NCI-H2107 (cell line): ENCODE results near the gene NRAP.

ENCODE experiments used
- DNase-seq: peaks from one replicate; lab custom pipeline; 2025; lab: John Stamatoyannopoulos, UW

The NRAP gene

DNA sequence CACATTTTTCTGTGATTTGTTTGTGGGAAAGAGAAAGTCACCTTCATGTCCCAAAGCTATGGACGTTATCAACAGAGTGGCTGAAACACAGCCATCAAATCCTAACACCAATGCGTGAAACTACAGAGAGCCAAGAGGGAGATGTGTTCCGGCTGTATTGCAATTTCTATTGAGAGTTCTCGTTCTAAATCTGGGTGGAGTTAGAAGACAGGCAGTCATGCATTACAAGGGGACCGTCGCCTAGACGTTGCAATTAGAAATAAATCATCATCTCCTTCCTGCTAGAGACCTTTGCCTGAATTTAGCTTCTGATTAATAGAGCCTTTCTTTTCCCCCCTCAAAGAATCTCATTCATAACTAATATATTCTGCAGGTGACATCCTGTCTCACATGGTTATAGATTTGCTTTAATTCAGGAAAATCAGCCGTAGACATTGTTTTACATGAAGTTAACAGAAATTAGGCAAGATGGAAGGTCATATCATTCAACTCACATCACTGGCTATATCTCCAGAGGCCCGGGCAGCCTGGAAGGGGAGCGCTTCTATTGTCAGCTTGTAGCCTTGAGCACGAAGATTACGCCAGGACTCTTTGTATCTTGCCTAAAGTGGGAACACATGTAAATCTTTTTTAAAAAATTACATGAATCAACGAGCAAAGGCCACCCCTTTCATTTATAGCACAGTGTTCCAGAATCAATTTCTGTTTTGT is 58.4 kb downstream of the NRAP start:
- no peak for DNase-seq

DNA sequence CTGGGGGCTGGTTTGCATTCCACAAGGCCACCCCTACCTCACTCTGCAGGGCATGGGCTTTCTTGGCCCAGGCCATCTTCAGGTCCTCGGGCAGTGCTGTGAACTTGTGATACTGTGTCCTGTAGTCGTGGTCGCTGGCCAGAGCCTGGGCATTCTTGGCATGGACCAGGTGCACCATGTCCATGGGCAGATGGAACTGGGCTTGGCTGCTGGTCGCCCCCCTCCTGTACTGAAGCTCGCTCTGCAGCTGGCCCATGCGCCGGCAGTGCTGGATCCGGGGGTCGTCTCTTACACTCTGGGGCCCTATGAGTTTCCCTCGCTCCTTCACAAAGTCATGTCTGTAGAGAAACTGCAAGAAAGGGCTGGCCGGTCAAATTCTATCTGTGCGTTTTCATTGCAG is 59.3 kb downstream of the NRAP start:
- DNase-seq, result no peak

DNA sequence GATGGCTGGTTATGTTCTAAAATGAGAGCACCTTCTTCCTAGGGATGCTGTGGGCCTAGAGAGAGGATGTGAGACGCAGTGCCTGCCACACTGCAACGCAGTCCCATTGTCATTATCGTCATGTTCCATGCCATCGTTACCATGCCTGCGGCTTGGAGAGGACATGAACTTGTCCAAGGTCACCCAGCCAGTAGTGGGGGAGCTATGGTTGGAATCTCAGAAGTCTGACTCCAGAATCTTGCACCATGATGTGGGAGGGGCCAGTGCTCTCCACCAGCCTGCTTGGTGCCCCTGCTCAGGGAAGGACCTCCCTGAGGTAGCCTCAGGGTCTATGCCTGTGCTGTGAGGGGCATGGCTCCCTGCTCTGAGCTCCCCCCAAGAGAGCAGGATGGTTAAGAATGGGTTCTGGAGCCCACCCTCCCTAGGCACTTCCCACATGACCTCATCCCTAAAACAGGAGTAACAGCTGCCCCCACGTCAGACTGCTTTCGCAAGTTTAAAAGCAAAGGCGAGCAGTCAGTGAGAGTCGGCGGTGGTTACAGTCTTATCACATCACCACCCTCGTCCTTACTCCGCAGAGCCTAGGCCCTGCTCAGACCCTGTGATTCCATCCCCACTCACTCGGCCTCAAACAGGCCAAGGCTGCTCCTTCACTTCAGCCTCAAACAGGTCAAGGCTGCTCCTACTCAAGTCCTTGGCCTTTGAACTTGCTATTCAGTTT is 60.6 kb downstream of the NRAP start:
- DNase-seq, result no peak

DNA sequence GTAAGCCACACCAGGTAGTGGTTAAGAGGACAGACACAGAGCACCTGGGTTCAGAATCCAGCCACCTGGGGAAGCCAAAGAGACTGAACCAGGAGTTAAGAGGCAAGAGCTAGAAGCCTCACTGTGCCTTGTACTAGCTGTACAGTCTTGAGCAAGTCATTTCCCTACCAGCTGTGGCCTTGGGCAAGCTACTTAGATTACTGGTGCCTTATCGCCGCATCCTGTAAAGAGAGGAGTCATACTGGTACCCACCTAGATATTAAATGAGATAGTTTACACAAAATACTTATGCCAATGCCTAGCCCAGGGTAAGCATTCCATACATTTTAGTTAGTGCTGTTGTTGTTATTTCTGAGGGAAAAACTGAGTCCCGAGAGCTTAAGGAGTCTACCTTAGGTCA is 63.3 kb downstream of the NRAP start:
- DNase-seq, result no peak

DNA sequence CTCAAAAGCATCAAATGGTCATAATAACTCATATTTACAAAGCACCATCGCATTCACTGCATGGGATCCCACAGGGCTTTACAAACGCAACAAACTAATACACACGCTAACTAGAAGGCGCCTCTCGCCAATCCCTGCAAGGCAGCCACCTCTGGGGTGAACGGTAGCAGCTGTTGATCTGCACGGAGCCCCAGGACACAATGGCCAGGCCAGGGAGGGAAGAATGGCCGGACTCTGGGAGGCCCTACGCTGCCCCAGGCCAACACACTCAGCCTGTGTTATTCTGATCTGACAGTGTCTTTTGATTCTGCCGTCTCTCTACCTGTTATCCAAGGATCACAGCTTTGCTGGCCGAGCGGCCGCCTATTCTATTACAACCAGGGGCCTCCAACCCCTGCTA is 69.2 kb downstream of the NRAP start:
- DNase-seq, result no peak

DNA sequence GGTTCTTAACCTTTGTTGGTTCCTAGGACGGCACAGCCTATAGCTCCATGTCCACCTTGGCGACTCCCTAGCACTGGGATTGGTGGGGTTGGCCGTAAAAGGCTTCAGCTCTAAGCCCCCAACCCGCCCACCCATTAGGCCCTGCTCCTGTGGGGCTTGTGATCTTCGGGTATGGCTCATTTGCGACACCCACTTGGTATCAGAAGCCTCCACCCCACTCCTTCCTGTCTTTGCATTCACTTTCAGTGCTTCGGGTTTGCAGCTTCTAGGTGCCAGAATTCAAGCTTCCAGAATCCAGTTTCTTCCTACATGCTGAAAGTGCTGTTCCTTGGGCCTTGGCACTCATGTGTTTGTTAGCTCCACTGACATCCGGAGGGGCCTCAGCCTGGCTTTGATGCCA is 71.5 kb downstream of the NRAP start:
- DNase-seq, result no peak

DNA sequence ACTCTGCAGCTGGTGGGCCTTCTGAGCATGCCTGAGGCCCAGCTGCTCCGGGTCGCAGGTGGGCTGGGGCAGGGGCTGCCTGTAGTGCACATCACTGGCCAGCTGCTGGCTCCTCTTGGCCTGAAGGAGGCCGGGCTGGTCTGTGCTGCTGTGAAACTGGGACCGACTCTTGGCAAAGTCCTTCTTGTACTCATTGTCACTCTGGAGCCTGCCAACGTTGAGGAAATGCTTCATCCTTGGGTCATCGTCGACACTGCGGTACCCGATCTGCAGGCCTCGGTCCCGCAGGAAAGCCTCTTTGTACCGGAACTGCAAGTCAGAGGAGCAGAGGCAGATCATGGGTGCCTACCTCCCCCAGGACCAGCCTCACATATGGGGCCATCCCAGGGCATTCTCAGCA is 73.3 kb downstream of the NRAP start:
- no peak for DNase-seq

DNA sequence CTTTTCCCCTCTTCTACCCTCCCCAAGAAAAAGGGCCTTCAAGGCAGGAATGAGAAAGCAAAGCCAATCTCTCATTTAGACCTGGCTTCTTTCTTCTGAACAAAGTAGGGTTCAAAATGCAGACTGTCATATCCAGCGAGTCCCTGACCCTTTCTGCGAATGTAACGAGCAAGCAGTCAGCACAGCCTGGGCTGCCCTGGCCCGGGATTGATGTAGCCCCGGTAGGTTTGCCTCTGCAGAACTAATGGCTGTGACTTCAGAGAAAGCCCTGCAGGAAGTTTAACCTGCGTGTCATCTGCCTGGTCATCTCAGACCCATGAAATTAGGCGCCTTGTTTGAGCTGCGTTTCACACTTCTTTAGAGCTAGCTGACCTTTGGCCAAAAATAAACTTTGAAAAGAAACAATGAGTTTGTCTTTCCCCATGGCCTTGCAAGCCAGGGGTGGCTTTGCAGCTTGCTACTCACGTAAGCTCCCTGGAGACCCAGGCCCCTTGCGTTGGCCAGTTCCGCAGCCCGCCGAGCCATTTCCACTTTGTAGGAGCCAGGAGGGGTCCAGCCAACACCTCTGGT is 74.6 kb downstream of the NRAP start:
- no peak for DNase-seq

DNA sequence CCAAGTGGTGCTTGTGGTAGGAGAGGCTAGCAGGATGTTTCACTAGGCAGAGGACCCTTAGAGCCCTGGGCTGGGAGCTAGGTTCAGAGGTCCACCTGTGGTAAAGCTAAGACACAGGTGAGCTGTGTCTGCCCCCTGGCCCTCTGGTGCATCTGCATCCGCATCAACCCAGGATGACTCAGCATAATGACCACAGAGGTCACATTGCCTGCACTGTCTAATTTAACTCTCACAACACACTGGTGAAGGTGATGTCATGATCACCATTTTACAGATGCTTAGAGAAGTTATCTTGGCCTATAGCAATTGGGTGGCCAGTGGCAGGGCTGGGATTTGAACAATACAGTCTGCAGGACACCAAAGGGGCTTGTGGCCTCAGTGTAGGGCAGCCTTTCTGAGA is 77.9 kb downstream of the NRAP start:
- DNase-seq, result no peak

DNA sequence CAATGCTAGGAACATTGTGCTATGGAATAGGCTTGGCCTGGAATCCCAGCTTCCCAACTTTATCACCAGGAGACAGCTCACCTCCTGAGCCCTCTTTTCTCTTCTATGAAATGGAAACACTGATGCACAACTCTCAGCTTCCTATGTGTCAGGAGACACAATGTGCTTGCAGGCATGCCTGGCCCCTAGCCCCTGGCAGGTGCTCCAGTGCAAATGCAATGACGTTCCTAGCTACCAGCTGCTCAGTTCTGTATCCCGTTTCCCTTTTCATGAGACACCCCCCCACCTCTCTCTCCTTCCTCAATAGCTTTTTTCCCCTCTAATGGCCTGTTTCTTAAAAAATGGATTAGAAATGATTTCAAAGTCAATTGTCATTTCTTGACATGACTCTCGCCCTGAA is 80.3 kb downstream of the NRAP start:
- no peak for DNase-seq

DNA sequence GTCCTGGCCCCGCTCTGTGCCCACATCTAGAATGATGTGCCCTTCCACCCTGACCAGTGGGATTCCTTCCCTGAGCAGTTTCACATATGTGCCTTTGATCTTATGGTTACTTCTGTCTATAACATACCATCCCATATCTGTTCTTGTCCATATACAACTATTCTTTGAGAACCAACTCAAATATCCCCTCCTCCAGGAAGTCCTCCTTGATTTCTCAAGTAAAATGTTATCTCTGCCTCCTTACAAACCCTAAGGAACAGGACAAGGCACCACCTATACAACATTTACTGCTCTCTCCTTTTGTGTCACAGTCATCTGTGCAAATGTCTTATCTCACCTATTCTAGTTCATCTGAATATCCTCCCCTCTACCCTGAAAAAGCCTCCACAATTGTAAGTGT is 82.7 kb downstream of the NRAP start:
- DNase-seq, result no peak

DNA sequence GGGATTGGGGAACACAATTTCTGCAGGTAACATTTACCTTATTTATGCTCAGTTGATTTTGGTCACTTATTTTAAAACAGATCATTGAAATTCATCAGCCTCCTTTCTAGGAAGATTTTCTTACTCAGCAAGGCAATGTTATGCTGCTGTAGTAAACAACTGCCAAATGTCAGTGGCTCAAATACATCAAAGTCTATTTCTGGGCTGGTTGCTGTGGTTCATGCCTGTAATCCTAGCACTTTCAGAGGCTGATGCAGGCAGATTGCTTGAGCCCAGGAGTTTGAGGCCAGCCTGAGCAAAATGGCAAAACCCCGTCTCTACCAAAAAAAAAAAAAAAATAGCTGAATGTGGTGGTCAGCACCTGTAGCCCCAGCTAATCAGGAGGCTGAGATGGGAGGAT is 85.1 kb downstream of the NRAP start:
- no peak for DNase-seq

DNA sequence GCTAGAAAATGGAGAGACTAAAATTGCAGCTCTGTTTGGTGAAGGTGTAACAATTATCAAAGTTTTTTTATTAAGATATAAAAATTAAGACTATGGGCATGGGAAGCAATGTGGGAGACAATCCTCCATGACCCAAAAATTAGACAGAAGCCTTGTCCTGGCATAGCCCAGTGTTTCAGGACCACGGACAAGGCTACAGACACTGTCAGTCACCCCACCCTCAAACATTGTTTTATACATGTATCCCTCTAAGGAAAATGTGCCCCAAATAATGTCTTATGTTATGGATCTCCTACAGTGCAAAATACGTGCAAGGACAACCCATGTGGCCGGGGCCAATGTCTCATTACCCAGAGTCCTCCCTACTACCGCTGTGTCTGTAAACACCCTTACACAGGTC is 87.0 kb downstream of the NRAP start:
- no peak for DNase-seq

DNA sequence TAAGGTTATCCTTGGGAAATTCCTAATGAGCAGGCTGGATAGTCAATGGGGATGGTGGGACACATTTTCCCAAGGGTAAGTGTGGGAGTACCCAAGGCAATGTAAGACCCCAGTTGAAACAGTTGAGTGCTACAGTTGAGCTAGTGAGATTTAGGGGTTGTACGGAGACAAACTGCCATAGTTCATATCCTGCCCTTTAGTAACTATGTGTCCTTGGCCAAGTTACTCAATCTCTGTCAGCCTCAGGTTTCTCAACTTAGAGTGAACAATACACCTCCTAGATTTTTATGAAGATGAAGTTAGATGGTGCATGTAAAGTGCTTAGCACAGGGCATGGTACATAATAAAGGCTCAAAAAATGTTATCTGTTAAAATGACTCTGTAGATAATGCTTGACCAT is 90.5 kb downstream of the NRAP start:
- no peak for DNase-seq

DNA sequence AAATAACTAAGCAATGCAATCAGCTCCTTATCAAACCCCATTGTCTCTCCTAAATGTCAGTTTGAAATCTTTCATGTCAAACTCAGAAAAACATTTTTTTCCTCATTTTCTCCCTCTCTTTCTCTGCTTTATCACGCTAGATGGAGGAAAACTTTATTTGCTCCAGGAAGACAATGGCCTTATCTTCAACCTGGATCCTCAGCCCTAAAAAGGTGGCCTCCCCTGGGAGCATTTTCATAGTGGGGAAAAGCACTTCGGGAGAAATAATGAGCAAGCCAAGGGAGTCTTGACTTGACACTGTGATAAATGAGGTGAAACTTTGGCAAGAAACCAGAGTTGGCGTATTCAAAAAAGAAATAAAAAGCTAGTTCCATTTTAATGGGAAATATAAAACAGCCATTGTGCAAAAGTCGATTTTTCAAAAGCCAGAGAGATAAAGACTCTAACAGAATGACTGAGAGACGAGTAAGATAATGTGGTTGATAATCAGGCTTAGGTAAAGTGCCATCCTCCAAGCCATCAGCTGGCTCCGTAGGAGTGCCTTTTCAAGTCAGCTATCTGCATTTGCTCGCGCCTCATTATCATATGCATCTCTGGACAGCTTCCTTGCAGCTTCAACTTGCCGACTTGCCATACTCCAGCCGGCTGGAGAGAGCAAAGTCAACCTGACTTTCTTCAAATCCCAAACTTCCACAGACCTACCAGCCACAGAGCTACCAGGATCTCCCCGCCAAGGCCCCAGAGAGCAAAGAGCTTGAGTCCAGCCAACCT is 91.1 kb downstream of the NRAP start:
- DNase-seq, result no peak

DNA sequence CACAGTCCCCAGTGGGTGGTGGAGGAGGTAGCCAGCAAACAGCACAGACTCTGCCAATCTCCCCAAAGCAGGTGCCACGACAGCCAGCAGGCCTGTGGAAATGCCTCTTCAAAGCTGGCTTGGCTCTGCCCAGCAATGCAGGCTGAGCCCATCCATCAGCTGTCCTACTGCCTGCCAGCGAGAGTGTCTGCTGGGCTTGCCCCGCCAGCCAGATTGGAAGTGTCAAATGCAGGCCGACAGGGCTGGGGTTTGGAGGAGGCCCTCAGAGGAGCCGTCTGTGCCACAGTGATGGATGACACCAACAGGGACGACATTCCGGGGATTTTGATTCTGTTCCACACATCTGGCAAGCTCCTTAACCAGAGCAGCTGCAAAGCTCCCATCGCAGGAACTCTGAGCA is 94.3 kb downstream of the NRAP start:
- no peak for DNase-seq

DNA sequence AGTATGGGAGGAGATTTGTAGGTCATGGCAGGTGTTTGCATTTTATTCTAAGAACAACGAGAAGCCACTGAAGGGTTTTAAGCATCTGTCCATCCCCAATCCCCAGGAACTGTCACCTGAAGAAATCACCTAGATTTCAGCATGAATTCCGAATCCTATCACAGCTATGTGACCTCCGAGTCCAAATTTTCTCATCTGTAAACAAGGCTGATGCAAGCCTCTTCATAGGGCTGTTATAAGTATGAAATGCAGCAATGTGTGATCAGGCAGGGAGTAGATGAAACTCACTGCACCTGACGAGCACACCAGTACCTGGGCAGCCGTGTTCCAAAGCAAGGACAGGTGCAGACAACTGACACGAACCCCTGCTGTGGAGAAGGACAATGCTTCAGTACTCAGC is 97.0 kb downstream of the NRAP start:
- no peak for DNase-seq

DNA sequence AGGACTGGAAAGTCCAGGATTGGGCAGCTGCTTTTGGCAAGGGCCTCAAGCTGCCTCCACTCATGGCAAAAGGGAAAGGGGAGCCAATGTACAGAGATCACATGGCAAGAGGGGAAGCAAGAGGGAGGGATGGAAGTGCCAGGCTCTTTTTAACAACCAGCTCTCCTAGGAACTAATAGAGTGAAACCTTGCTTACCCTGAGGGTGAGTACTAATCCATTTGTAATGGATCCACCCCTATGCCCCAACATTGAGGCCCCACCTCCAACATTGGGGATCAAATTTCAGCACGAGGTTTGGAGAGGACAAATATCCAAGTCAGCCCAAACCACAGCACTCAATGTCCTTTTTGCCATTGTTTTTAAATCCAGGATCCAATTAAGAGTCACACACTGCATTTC is 98.5 kb downstream of the NRAP start:
- DNase-seq, result no peak

DNA sequence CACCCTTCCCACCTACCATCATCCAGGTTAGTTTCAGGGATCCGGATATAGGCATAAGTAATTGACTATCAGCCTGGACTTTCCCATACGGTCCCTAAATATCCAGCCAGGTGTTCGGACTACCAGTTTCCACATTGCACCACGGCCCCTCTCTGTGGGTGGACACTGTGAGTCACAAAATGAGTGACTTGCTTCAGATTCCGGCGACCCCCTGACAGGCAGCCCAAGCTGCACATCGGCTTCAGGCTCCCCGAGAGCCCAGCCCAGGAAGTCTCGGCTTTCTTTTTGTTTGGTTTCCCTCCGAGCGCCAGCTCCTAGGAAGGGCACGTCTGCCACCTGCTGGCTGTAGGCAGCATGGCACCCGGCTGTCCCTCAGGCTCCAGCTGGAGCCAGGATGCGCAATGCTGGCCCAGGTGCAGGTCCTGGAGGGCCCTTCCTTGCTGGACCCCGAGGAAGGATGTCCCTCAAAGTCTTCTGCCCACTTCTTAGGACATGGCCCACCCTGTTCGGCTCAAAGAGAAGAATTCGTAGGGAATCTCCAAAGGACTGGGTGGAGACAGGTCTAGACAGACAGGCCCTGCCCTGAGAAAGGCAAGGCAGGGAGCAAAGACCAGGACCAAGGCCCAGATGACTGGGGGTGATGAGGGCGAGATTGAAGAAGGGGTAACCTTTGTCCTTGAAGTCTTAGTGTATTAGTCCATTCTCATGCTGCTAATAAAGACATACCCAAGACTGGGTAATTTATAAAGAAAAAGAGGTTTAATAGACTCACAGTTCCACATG is 100.3 kb downstream of the NRAP start:
- peak; percentile 39 for DNase-seq

DNA sequence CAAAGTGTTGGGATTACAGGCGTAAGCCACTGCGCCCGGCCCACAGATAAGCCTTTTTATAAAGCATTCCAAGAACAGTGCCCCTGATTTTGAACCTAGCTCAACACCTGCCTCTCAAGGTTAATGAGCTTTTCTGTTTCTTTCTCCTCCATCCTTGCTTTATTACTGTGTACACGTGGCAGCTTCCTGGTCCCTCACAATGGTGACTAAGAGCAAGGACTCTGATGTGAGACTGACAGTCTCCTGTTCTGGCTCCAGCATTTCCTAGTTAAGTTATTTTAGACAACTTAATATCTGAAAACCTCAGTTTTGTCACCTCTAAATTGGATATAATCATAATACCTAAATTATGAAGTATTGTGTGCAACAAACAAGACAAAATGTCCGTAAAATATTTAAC is 101.1 kb downstream of the NRAP start:
- DNase-seq, result no peak

DNA sequence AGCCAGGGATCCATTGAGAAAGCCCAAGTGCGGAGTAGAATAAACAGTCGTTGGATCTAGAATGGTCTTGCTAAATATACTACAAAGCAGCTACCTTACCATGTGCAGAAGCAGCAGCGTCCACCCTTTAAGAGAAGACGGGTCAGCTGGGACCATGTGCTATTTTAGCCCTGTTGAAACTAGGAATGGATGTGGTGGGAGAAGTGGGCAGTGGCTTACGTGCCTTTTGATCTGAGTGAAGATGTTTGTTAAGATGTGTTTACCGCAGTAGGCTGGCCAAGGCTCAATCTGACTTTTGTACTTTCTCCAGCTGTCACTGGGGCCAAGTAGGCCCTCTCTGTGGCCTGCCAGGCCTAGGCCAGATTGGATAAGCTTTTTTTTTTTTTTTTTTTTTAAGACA is 101.8 kb downstream of the NRAP start:
- DNase-seq, result no peak

DNA sequence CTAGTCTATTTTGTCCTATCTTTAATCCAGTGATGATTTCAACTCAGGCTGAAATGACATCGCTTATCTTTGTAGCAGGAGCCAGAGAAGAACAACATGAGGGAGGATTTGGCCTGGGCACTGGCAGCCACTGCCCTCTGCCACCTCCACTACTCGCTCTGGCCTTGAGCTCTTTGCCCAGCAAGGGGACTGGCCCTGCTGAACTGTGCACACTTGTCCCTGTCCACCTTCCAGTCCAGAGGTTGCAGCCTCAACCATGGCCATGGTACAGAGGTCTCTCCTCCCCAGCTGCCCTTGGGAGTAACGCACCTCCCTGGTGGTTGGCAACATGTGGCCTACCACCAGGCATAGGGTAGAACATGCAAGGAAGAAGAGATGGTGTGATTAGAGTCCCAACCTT is 102.6 kb downstream of the NRAP start:
- no peak for DNase-seq
